Renal cortical epithelial cell (primary cell): ENCODE data around the gene DDX10. TPM values are rescaled to one million over a fixed set of nuclear protein-coding genes. Genes with fewer than 3 reads are reported as not detected.
"Not testable (repeated sequence)": the region's sequence is repeated elsewhere in the genome, so short reads cannot be mapped to it uniquely, and the experiment has no call there.

Source experiments
- DNase-seq: peaks from one replicate; pipeline ENCODE4 v3.0.0-alpha.2; 2011; ENCODE audit warnings: low read depth
- total RNA-seq: library from RNA; depleted of rRNA; stranded (reverse); fragments of >200 nt; gene quantifications from 2 replicates; pipeline ENCODE4 v1.2.3, GENCODE V29; 2014

Gene DDX10
- total RNA-seq, result 13.2 and 29.4 TPM in 2 replicates

GRCh38 chr11:108664730-108665525 lies at the start of gene DDX10:
TSS of gene DDX10 (plus strand) at chr11:108665069. CDS start at chr11:108665154, 85 bp downstream.
- peak; percentile 93 for DNase-seq

GRCh38 chr11:108616549-108616948 lies 48.3 kb upstream of the DDX10 start:
- peak; percentile 99 for DNase-seq

GRCh38 chr11:108617055-108617454 lies 47.8 kb upstream of the DDX10 start:
- DNase-seq, result no peak

GRCh38 chr11:108618529-108618928 lies 46.3 kb upstream of the DDX10 start:
- no peak for DNase-seq

- DNase-seq, result no peak
Measured at GRCh38 chr11:108620958-108621772, 43.7 kb upstream of the DDX10 start.

GRCh38 chr11:108622341-108622740 lies 42.5 kb upstream of the DDX10 start:
- no peak for DNase-seq

- DNase-seq, result no peak
Measured at GRCh38 chr11:108624196-108624925, 40.5 kb upstream of the DDX10 start.

- DNase-seq, result no peak
Measured at GRCh38 chr11:108628326-108628725, 36.5 kb upstream of the DDX10 start.

- DNase-seq, result no peak
Measured at GRCh38 chr11:108628812-108629211, 36.1 kb upstream of the DDX10 start.

GRCh38 chr11:108629274-108629673 lies 35.6 kb upstream of the DDX10 start:
- DNase-seq, result no peak

- DNase-seq, result no peak
Measured at GRCh38 chr11:108632041-108632704, 32.7 kb upstream of the DDX10 start.

- DNase-seq, result peak; percentile 56
Measured at GRCh38 chr11:108635106-108635505, 29.8 kb upstream of the DDX10 start.

GRCh38 chr11:108636222-108636621 lies 28.6 kb upstream of the DDX10 start:
- no peak for DNase-seq

GRCh38 chr11:108639146-108639545 lies 25.7 kb upstream of the DDX10 start:
- DNase-seq, result no peak

- DNase-seq, result not testable (repeated sequence)
Measured at GRCh38 chr11:108641752-108642151, 23.1 kb upstream of the DDX10 start.

- no peak for DNase-seq
Measured at GRCh38 chr11:108643974-108644373, 20.9 kb upstream of the DDX10 start.

- DNase-seq, result no peak
Measured at GRCh38 chr11:108645970-108646369, 18.9 kb upstream of the DDX10 start.

GRCh38 chr11:108647387-108647700 lies 17.5 kb upstream of the DDX10 start:
- DNase-seq, result no peak

- peak; percentile 75 for DNase-seq
Measured at GRCh38 chr11:108647701-108648527, 17.0 kb upstream of the DDX10 start.

GRCh38 chr11:108648528-108648885 lies 16.4 kb upstream of the DDX10 start:
- no peak for DNase-seq

- DNase-seq, result not testable (repeated sequence)
Measured at GRCh38 chr11:108654100-108654499, 10.8 kb upstream of the DDX10 start.
